22Rv1 (cell line): ENCODE data around the gene ATG7.
"Not testable (repeated sequence)": the region's sequence is repeated elsewhere in the genome, so short reads cannot be mapped to it uniquely, and the experiment has no call there.

ENCODE experiments used
- H3K27ac ChIP-seq: fragments of 450-650 bp; 2 replicates; pipeline ENCODE4 v1.5.1; 2017
- ZFX ChIP-seq: fragments of 450-650 bp; IDR thresholded peaks from 2 replicates; pipeline ENCODE4 v1.6.1; 2017; ENCODE audit warnings: antibody characterized with exemption, borderline replicate concordance
- TF ChIP-seq, protein P1 (sequence below): fragments of 450-650 bp; IDR thresholded peaks from 2 replicates; pipeline ENCODE4 v1.5.1; 2017; ENCODE audit warnings: mild to moderate bottlenecking

Gene ATG7

DNA sequence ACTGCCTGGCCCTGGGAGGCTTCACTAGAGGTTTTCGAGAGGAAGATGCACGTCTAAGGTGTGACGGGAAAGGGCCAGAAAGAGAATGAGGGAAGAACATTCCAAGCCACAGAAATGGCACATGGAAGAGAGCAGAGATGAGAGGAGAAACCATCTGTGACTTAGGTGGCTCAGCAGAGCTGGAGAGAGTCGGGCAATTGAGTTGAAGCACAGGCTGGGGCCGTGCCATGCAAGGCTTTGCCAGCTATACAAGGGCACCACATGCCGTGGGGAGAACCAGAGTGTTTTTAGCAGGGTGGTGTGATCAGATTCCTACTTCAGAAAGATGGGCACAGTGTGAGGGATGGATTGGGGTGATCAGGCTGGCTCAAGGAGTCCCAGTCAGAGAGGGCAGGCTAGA is 245.4 kb downstream of the ATG7 start:
- no peak overlapping the region for H3K27ac ChIP-seq
- TF ChIP-seq, protein P1, sequence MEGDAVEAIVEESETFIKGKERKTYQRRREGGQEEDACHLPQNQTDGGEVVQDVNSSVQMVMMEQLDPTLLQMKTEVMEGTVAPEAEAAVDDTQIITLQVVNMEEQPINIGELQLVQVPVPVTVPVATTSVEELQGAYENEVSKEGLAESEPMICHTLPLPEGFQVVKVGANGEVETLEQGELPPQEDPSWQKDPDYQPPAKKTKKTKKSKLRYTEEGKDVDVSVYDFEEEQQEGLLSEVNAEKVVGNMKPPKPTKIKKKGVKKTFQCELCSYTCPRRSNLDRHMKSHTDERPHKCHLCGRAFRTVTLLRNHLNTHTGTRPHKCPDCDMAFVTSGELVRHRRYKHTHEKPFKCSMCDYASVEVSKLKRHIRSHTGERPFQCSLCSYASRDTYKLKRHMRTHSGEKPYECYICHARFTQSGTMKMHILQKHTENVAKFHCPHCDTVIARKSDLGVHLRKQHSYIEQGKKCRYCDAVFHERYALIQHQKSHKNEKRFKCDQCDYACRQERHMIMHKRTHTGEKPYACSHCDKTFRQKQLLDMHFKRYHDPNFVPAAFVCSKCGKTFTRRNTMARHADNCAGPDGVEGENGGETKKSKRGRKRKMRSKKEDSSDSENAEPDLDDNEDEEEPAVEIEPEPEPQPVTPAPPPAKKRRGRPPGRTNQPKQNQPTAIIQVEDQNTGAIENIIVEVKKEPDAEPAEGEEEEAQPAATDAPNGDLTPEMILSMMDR = no peak
- TF ChIP-seq ZFX = no peak

GRCh38 chr3:11521167-11521566 is 249.0 kb downstream of the ATG7 start:
- no peak overlapping the region for H3K27ac ChIP-seq
- TF ChIP-seq ZFX = no peak
- TF ChIP-seq, protein P1 = no peak

GRCh38 chr3:11522398-11522715 is 250.2 kb downstream of the ATG7 start:
- no peak overlapping the region for H3K27ac ChIP-seq
- TF ChIP-seq, protein P1 = no peak

- TF ChIP-seq ZFX = no peak
- TF ChIP-seq, protein P1 = no peak
- H3K27ac ChIP-seq = no peak overlapping the region
Measured at GRCh38 chr3:11522953-11523571, 250.9 kb downstream of the ATG7 start.

DNA sequence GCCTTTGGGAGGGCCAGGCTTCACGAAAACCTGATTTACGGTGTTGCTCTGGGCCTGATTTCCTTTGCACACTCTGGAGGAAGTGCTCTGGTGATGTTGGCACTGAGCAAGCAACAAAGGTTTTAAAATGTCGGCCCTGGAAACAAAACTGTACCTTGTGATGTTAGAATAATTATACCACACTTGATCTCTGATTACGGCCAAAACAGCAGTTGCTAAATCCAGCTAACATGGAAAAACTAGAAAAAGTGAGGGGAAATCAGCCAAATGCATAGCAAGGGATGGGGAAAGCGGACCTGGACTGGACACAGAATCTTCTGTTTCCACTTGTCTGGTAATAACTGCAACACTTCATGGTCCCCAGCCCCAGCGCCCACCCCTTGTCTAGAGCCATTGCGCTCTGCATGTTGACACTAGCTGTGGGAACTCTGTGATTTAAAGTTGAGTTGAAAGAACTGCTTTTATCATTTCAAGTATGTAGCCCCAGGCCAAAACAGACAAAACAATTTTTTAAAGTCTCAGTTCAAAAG is 251.4 kb downstream of the ATG7 start:
- no peak for TF ChIP-seq ZFX
- TF ChIP-seq, protein P1 = no peak
- H3K27ac ChIP-seq = no peak overlapping the region

DNA sequence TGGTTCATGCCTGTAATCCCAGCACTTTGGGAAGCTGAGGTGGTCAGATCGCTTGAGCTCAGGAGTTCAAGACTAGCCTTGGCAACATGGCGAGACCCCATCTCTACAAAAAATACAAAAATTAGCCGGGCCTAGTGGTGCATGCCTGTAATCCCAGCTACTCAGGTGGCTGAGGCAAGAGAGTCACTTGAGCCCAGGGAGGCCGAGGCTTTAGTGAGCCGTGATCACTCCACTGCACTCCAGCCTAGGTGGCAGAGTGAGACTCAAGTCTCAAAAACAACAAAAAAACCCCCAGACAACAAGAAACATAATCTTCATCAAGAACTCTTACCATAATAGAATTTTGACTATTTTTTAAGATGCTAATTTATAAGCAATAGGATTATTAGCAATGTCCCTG is 253.9 kb downstream of the ATG7 start:
- not testable (repeated sequence) for H3K27ac ChIP-seq

- H3K27ac ChIP-seq = no peak overlapping the region
- TF ChIP-seq ZFX = no peak
- TF ChIP-seq, protein P1 = no peak
Measured at GRCh38 chr3:11529281-11529680, 257.1 kb downstream of the ATG7 start.

DNA sequence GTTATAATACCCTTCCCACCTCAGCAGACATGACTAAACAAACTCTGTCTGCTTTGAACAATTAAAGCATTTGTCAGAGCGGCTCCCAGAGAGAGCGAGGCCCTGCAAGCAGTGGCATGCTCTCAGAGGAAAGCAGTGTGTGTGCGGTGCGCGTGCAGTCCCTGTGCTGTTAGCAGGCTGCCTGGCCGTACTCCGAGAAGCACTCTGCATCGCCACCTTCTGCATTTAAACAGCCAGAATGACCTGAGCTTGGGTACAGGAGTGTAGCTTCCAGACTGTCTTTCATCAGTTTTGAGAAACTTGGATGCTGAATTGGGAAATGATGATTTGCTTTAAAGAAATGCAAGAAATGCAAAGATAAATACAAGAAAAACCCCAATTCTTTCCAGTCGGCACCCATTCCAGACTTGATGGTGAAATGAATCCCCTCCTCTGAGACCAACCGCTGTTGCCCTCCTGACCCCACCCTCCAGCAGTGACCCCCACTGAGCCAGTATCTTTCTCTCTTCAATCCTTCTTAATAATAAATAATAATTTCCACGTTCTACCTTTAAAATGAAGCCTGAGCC is 258.0 kb downstream of the ATG7 start:
- TF ChIP-seq ZFX = no peak
- TF ChIP-seq, protein P1 = no peak
- H3K27ac ChIP-seq = no peak overlapping the region
